HFFc6 (cell line): Measurements from ENCODE around the gene NFATC3. TPM values are rescaled to one million over a fixed set of nuclear protein-coding genes. Genes with fewer than 3 reads are reported as not detected.

Experiments used
- DNase-seq: peaks from one replicate; pipeline ENCODE4 v3.0.0-alpha.2; 2018
- H3K27ac Mint-ChIP-seq: 2 replicates; pipeline ENCODE4 v1.8.0; 2020; ENCODE audit warnings: mild to moderate bottlenecking, mixed read lengths
- H3K27me3 Mint-ChIP-seq: 2 replicates; pipeline ENCODE4 v1.8.0; 2021; ENCODE audit warnings: mild to moderate bottlenecking, moderate library complexity, mixed read lengths; ENCODE audit not compliant: insufficient read depth
- H3K36me3 Mint-ChIP-seq: 2 replicates; pipeline ENCODE4 v1.8.0; 2021; ENCODE audit warnings: low read depth, mixed read lengths
- H3K4me1 Mint-ChIP-seq: 2 replicates; pipeline ENCODE4 v1.8.0; 2020; ENCODE audit warnings: low read depth, mixed read lengths
- H3K4me3 Mint-ChIP-seq: 2 replicates; pipeline ENCODE4 v1.8.0; 2020; ENCODE audit warnings: mild to moderate bottlenecking, moderate library complexity, mixed read lengths
- H3K9me3 Mint-ChIP-seq: 2 replicates; pipeline ENCODE4 v1.8.0; 2020; ENCODE audit warnings: mild to moderate bottlenecking, mixed read lengths
- total RNA-seq, 6 experiments: library from RNA; stranded (reverse); fragmentation: NEBNext Ultra II Directional; extraction: Animal tissue kit (Norgen Biotek cat#: 25700); gene quantifications; 2 replicates in 1 of 6; 3 replicates in 5 of 6; pipeline ENCODE4 v1.2.3, GENCODE V29; 2021
- TF ChIP-seq, protein P1 (sequence below): fragments of 200-600 bp; sonication (generic); IDR thresholded peaks from 2 replicates; pipeline ENCODE4 v1.5.0; 2021; ENCODE audit warnings: antibody characterized with exemption, mild to moderate bottlenecking

NFATC3 gene
- total RNA-seq, 6 experiments from 2014 or later, result 17.2 to 20.7 (median 19.9) TPM

GRCh38 chr16:68259007-68259825 is 174.0 kb downstream of the NFATC3 start:
- Mint-ChIP-seq H3K36me3 (0 out of 2 replicates have a peak, but pooled peaks cover 6% of the 10 kb centered on the region), H3K9me3 (no peaks in the 10 kb centered on the region), H3K4me3 (no peak overlapping the region), H3K27me3 (peaks cover 3% of the 10 kb centered on the region; the same call in 1 of the 2 replicates), H3K4me1 (peaks cover 27% of the 10 kb centered on the region), H3K27ac (no peak overlapping the region; the same call in 1 of the 2 replicates)
- TF ChIP-seq, protein P1, sequence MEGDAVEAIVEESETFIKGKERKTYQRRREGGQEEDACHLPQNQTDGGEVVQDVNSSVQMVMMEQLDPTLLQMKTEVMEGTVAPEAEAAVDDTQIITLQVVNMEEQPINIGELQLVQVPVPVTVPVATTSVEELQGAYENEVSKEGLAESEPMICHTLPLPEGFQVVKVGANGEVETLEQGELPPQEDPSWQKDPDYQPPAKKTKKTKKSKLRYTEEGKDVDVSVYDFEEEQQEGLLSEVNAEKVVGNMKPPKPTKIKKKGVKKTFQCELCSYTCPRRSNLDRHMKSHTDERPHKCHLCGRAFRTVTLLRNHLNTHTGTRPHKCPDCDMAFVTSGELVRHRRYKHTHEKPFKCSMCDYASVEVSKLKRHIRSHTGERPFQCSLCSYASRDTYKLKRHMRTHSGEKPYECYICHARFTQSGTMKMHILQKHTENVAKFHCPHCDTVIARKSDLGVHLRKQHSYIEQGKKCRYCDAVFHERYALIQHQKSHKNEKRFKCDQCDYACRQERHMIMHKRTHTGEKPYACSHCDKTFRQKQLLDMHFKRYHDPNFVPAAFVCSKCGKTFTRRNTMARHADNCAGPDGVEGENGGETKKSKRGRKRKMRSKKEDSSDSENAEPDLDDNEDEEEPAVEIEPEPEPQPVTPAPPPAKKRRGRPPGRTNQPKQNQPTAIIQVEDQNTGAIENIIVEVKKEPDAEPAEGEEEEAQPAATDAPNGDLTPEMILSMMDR, result no peak
- no peak for DNase-seq

- Mint-ChIP-seq H3K4me1 (peaks cover 36% of the 10 kb centered on the region), H3K36me3 (peaks cover 10% of the 10 kb centered on the region; the same call in 1 of the 2 replicates), H3K27me3 (peaks cover 5% of the 10 kb centered on the region; the same call in 1 of the 2 replicates), H3K9me3 (no peaks in the 10 kb centered on the region), H3K4me3 (peak overlapping the region; percentile 91), H3K27ac (peak overlapping the region; percentile 96)
- DNase-seq, result no peak
- TF ChIP-seq, protein P1, result no peak
These were observed 178.5 kb downstream of the NFATC3 start for GRCh38 chr16:68263559-68264127.

GRCh38 chr16:68264128-68265077 is 179.2 kb downstream of the NFATC3 start, which contains the start of gene SLC7A6:
SLC7A6 (plus strand) TSS chr16:68264526; CDS start chr16:68274727, 10,201 bp downstream.
- Mint-ChIP-seq H3K4me3 (peak within 1 kb of the TSS; percentile 93), H3K36me3 (peaks cover 14% of the 10 kb centered on the region; the same call in 1 of the 2 replicates), H3K27me3 (peaks cover 5% of the 10 kb centered on the region; the same call in 1 of the 2 replicates), H3K9me3 (no peaks in the 10 kb centered on the region), H3K27ac (peak within 1 kb of the TSS; percentile 99), H3K4me1 (peaks cover 40% of the 10 kb centered on the region)
- TF ChIP-seq, protein P1, result peak; percentile 92
- peak; percentile 69 for DNase-seq

- peak; percentile 92 for DNase-seq
- Mint-ChIP-seq H3K36me3 (peaks cover 16% of the 10 kb centered on the region; the same call in 1 of the 2 replicates), H3K4me1 (peaks cover 43% of the 10 kb centered on the region), H3K4me3 (peak overlapping the region; percentile 93), H3K9me3 (no peaks in the 10 kb centered on the region), H3K27ac (peak overlapping the region; percentile 99), H3K27me3 (peaks cover 5% of the 10 kb centered on the region; the same call in 1 of the 2 replicates)
- TF ChIP-seq, protein P1, result no peak
These were observed 180.1 kb downstream of the NFATC3 start for GRCh38 chr16:68265078-68265920.
